GM18499 (cell line): ENCODE measurements around the gene SFPQ.
"Not testable (repeated sequence)": the region's sequence is repeated elsewhere in the genome, so short reads cannot be mapped to it uniquely, and the experiment has no call there.

Source experiments
- ATAC-seq: cut with Tn5 transposase; IDR thresholded peaks from one replicate; pipeline ENCODE4 v1.9.1; 2021; ENCODE audit warnings: moderate number of reproducible peaks; ENCODE audit not compliant: insufficient read depth, unreplicated experiment

The SFPQ gene

GRCh38 chr1:35192853-35193664 is at the start of gene SFPQ:
SFPQ (minus strand) TSS chr1:35193145; CDS start chr1:35193049, 96 bp downstream.
- ATAC-seq, result peak; percentile 95

- ATAC-seq, result not testable (repeated sequence)
Observed at GRCh38 chr1:35236772-35237171, 43.8 kb upstream of the SFPQ start.

- ATAC-seq, result no peak
Observed at GRCh38 chr1:35231287-35231686, 38.3 kb upstream of the SFPQ start.

- no peak for ATAC-seq
Observed at GRCh38 chr1:35229587-35230360, 36.8 kb upstream of the SFPQ start.

- ATAC-seq, result no peak
Observed at GRCh38 chr1:35226546-35226945, 33.6 kb upstream of the SFPQ start.

- ATAC-seq, result no peak
Observed at GRCh38 chr1:35223084-35223630, 30.2 kb upstream of the SFPQ start.

- ATAC-seq, result no peak
Observed at GRCh38 chr1:35222322-35223083, 29.6 kb upstream of the SFPQ start.

GRCh38 chr1:35220976-35221375 is 28.0 kb upstream of the SFPQ start:
- ATAC-seq, result no peak

- ATAC-seq, result no peak
Observed at GRCh38 chr1:35215346-35215745, 22.4 kb upstream of the SFPQ start.

- ATAC-seq, result no peak
Observed at GRCh38 chr1:35211120-35211414, 18.1 kb upstream of the SFPQ start.

GRCh38 chr1:35210321-35211119 is 17.6 kb upstream of the SFPQ start:
- no peak for ATAC-seq

- ATAC-seq, result no peak
Observed at GRCh38 chr1:35203295-35203694, 10.3 kb upstream of the SFPQ start.

GRCh38 chr1:35202048-35202719 is 9.2 kb upstream of the SFPQ start:
- no peak for ATAC-seq

- no peak for ATAC-seq
Observed at GRCh38 chr1:35201631-35202030, 8.7 kb upstream of the SFPQ start.

- no peak for ATAC-seq
Observed at GRCh38 chr1:35192056-35192852, 691 bp downstream of the SFPQ start.

- ATAC-seq, result no peak
Observed at GRCh38 chr1:35191429-35192055, 1.4 kb downstream of the SFPQ start.

- no peak for ATAC-seq
Observed at GRCh38 chr1:35190784-35191183, 2.2 kb downstream of the SFPQ start.
